KG1 (cell line): ENCODE data around the gene OR4E1.
"Not testable (repeated sequence)": the region's sequence is repeated elsewhere in the genome, so short reads cannot be mapped to it uniquely, and the experiment has no call there.

Experiments used
- DNase-seq: peaks from one replicate; lab custom pipeline; 2025; lab: John Stamatoyannopoulos, UW

The OR4E1 gene

DNA sequence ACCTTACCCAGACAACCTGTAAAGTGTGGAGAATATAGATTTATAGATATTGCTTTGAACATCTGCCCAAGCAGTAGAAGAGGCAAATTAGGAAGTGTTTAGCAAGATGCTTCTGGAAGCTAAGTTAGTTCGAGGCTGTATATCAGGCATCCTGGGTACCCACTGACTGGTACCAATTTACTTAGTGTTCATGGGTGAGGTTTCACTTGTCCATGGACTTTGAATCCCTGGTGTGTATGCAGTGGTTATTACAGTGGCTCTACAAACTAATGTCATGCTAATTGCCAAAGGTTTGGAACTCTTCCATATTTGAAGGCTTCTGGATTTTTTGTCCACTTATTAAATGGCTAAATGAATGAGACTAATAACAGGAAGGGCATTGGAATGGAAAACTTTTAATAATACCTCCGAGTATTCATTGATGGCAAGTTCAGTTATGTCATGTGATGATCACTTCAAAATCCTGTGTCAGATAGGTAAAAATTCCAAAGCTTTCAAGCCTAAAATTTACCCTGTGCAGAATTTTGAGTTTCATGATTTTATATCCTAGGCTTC, 20.2 kb downstream of the OR4E1 start, which contains the start of gene OR4E2:
Gene OR4E2 (plus strand): TSS at position 505 of the 555 bp plus-strand sequence. CDS start 11,248 bp downstream, outside the sequence.
- no peak for DNase-seq

DNA sequence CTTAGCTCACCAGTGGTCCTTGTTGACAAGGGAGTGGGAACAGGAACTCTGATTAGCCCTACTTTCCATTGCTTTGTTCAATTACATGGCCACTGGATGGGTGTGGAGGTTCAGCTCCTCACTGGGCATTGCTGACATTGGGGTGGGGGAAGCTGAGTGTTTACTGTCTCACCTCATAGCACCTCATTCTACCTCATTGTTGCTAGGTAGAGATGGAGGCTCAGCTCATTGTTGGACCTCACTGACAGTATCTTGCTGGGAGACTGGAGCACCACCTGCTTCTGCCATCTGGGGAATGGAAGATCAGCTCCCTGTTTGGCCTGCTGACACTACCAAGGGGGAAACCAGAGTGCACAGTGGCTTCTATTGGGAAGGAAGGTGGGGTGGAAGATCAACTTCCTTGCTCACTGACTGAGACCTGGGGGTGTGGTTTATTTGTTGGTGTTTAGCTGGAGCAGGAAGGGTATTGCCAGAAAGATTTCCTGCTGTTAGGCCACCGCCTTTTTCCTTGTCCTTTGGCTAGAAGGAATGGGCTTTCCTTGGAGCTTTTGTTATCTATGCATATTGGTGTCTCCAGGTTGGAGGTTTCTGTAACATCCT, 21.3 kb downstream of the OR4E1 start:
- no peak for DNase-seq

DNA sequence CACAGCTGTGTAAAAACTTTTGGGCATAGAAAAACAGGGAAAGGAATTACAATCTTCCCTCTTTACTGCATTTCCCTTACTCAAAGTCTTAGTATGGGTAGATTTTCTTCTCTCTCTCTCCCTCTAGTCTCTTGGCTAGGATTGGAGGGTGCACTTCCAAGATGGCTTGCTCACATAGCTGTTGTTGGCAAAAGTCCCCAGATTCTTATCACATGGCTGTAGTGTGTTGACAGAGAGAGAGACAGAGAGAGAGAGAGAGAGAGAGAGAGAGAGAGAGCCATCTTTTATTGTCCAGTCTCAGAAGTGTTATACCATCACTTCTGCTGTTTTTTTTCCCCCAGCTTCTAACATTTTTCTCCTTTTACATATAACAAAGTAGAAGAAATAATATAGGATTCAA, 26.2 kb downstream of the OR4E1 start:
- no peak for DNase-seq

DNA sequence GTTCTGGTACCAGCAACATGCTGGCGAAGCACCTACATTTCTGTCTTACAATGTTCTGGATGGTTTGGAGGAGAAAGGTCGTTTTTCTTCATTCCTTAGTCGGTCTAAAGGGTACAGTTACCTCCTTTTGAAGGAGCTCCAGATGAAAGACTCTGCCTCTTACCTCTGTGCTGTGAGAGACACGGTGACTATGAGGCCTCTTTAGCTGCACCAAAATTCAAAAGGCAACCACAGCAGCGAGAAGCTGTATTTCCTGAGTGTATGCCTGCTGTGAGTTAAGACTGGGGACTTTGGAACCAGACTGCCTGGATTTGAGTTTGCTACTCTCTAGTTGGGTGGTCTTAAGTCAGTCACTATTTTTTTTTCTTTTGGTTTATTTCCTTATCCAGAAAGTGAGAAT, 30.2 kb downstream of the OR4E1 start:
- DNase-seq = no peak

DNA sequence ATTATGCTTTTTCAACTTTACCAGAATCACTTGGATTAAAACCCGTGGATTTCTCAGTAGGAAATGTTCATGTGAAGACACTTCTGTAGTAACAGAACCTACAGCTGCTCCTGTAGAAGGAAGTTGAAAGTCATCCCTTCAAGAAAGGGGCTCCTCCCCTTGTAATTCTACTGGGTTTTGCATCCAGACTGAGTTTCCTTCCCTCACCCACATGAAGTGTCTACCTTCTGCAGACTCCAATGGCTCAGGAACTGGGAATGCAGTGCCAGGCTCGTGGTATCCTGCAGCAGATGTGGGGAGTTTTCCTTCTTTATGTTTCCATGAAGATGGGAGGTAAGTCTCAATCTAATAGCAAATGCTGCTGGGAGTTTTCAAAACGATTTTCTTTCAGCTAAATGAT, 30.9 kb downstream of the OR4E1 start:
- no peak for DNase-seq

DNA sequence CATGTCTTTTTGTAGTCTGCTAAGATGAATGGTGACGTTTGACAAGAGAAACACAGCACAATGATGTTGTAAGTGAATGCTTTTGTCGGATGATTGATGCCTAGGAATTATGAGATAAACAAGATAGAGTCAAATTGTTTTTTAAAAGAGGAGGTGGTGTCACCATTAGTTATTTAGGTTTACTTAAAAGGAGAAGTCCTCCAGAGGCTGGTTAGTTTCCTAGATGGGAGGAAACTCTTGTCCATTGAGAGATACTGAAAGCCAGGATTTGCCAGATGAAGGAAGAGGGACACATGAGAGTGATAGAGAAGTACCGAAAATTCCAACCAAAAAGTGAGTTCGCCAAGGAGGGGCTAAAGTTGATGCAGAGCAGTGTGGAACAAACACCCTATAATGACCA, 38.8 kb downstream of the OR4E1 start, which contains the start of gene OR10G2:
Gene OR10G2 (minus strand): TSS at position 101 of the 400 bp plus-strand sequence. CDS start 98 bp downstream, at position 3.
- DNase-seq = no peak

DNA sequence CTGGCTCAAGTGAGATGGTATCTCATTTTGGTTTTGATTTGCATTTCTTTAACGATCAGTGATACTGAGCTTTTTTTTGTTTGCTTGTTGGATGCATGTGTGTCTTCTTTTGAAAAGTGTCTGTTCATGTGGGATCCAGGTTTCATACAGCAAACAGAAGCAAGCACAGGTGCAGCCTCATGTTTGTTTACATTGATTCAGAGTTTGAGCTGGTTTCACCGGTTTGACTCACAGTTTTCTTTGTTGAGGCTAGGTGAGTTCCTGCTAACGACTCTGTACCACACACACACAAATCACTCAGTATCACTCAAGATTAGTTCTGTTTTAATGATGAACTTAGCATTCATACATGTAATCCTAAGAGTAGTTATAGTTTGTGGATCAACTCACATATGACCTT, 42.5 kb downstream of the OR4E1 start:
- DNase-seq = no peak

DNA sequence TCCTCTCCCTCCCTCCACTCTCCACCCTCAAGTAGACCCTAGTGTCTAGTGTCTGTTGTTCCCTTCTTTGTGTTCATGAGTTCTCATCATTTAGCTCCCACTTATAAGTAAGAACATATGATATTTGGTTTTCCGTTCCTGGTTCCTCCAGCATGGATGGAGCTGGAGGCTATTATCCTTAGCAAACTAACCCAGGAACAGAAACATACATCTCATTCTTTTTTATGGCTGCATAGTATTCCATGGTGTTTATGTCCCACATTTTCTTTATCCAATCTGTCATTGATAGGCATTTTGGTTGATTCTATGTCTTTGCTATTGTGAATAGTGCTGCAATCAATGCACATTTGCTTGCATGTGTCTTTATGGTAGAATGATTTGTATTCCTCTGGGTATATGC, 43.1 kb downstream of the OR4E1 start:
- not testable (repeated sequence) for DNase-seq

DNA sequence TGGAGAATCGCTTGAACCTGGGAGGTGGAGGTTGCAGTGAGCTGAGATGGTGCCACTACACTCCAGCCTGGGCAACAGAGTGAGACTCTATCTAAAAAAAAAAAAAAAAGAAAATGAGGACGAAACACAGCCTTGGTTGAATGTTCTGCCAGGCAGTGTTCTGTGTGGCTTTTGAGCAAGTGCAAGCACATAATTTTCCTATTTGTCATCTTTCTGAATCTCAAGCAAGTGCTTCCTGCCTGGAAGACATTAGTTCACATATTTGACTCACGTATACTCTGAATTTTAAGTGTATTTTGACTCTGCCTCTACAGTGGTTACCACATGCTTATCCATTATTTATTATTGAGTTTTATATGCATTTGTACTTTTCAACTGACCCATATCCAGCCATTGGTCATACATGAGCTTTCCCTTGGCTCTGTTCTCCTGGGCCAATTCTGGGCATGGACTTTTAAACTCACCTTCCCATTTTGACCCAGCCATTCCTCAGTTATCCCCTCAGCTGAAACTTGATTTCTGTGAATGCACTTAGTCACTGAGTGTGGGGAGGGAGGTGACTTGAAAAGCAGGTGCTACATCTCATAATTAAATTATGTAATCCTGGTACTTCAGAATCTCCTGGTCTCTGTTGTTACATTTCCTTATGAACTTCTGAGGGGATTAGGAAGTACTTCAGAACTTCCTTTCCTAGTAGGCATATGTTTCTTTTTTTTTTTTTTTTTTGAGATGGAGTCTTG, 47.0 kb downstream of the OR4E1 start:
- DNase-seq = no peak
